Measurements from ENCODE around the gene NEDD8.

DNA sequence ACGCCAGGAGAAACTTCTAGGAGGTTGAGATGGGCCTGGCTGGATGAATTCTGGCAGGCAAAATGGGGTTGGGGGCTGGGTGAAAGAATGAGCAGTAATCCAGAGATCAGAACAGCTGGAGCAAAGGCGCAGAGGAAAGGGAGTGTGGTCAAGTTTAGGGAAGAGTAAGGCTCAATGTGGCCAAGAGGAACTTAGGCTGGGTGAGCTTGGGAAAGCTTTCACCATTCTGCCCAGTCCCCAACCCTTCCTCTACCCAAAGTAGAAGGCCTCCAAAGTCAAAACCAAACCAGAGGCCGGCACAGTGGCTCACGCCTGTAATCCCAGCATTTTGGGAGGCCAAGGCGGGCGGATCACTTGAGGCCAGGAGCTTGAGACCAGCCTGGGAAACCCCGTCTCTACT is 49.5 kb upstream of the NEDD8 start:
- TF ChIP-seq, protein P1, sequence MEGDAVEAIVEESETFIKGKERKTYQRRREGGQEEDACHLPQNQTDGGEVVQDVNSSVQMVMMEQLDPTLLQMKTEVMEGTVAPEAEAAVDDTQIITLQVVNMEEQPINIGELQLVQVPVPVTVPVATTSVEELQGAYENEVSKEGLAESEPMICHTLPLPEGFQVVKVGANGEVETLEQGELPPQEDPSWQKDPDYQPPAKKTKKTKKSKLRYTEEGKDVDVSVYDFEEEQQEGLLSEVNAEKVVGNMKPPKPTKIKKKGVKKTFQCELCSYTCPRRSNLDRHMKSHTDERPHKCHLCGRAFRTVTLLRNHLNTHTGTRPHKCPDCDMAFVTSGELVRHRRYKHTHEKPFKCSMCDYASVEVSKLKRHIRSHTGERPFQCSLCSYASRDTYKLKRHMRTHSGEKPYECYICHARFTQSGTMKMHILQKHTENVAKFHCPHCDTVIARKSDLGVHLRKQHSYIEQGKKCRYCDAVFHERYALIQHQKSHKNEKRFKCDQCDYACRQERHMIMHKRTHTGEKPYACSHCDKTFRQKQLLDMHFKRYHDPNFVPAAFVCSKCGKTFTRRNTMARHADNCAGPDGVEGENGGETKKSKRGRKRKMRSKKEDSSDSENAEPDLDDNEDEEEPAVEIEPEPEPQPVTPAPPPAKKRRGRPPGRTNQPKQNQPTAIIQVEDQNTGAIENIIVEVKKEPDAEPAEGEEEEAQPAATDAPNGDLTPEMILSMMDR (conservative IDR thresholded peaks at IDR 0.05; ENCODE audit: low read depth in 2 of 2) = no peak
- TF ChIP-seq POLR2AphosphoS5 (IDR thresholded peaks at IDR 0.05; ENCODE audit: low read depth) (no peak), JUNB (IDR thresholded peaks at IDR 0.05; ENCODE audit: unreplicated experiment) (no peak), EZH2phosphoT487 (IDR thresholded peaks at IDR 0.05; ENCODE audit: unreplicated experiment) (no peak), EZH2 (IDR thresholded peaks at IDR 0.05; ENCODE audit: low read depth, unreplicated experiment) (no peak), ZNF331 (CRISPR knock-in tag; IDR thresholded peaks at IDR 0.05; ENCODE audit: low read depth) (no peak), CREB1 (CRISPR knock-in tag; IDR thresholded peaks at IDR 0.05; ENCODE audit: low read depth) (no peak)
- TF ChIP-seq, protein P2, sequence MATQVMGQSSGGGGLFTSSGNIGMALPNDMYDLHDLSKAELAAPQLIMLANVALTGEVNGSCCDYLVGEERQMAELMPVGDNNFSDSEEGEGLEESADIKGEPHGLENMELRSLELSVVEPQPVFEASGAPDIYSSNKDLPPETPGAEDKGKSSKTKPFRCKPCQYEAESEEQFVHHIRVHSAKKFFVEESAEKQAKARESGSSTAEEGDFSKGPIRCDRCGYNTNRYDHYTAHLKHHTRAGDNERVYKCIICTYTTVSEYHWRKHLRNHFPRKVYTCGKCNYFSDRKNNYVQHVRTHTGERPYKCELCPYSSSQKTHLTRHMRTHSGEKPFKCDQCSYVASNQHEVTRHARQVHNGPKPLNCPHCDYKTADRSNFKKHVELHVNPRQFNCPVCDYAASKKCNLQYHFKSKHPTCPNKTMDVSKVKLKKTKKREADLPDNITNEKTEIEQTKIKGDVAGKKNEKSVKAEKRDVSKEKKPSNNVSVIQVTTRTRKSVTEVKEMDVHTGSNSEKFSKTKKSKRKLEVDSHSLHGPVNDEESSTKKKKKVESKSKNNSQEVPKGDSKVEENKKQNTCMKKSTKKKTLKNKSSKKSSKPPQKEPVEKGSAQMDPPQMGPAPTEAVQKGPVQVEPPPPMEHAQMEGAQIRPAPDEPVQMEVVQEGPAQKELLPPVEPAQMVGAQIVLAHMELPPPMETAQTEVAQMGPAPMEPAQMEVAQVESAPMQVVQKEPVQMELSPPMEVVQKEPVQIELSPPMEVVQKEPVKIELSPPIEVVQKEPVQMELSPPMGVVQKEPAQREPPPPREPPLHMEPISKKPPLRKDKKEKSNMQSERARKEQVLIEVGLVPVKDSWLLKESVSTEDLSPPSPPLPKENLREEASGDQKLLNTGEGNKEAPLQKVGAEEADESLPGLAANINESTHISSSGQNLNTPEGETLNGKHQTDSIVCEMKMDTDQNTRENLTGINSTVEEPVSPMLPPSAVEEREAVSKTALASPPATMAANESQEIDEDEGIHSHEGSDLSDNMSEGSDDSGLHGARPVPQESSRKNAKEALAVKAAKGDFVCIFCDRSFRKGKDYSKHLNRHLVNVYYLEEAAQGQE (IDR thresholded peaks at IDR 0.05; ENCODE audit: unreplicated experiment) = no peak
- TF ChIP-seq, protein P3, sequence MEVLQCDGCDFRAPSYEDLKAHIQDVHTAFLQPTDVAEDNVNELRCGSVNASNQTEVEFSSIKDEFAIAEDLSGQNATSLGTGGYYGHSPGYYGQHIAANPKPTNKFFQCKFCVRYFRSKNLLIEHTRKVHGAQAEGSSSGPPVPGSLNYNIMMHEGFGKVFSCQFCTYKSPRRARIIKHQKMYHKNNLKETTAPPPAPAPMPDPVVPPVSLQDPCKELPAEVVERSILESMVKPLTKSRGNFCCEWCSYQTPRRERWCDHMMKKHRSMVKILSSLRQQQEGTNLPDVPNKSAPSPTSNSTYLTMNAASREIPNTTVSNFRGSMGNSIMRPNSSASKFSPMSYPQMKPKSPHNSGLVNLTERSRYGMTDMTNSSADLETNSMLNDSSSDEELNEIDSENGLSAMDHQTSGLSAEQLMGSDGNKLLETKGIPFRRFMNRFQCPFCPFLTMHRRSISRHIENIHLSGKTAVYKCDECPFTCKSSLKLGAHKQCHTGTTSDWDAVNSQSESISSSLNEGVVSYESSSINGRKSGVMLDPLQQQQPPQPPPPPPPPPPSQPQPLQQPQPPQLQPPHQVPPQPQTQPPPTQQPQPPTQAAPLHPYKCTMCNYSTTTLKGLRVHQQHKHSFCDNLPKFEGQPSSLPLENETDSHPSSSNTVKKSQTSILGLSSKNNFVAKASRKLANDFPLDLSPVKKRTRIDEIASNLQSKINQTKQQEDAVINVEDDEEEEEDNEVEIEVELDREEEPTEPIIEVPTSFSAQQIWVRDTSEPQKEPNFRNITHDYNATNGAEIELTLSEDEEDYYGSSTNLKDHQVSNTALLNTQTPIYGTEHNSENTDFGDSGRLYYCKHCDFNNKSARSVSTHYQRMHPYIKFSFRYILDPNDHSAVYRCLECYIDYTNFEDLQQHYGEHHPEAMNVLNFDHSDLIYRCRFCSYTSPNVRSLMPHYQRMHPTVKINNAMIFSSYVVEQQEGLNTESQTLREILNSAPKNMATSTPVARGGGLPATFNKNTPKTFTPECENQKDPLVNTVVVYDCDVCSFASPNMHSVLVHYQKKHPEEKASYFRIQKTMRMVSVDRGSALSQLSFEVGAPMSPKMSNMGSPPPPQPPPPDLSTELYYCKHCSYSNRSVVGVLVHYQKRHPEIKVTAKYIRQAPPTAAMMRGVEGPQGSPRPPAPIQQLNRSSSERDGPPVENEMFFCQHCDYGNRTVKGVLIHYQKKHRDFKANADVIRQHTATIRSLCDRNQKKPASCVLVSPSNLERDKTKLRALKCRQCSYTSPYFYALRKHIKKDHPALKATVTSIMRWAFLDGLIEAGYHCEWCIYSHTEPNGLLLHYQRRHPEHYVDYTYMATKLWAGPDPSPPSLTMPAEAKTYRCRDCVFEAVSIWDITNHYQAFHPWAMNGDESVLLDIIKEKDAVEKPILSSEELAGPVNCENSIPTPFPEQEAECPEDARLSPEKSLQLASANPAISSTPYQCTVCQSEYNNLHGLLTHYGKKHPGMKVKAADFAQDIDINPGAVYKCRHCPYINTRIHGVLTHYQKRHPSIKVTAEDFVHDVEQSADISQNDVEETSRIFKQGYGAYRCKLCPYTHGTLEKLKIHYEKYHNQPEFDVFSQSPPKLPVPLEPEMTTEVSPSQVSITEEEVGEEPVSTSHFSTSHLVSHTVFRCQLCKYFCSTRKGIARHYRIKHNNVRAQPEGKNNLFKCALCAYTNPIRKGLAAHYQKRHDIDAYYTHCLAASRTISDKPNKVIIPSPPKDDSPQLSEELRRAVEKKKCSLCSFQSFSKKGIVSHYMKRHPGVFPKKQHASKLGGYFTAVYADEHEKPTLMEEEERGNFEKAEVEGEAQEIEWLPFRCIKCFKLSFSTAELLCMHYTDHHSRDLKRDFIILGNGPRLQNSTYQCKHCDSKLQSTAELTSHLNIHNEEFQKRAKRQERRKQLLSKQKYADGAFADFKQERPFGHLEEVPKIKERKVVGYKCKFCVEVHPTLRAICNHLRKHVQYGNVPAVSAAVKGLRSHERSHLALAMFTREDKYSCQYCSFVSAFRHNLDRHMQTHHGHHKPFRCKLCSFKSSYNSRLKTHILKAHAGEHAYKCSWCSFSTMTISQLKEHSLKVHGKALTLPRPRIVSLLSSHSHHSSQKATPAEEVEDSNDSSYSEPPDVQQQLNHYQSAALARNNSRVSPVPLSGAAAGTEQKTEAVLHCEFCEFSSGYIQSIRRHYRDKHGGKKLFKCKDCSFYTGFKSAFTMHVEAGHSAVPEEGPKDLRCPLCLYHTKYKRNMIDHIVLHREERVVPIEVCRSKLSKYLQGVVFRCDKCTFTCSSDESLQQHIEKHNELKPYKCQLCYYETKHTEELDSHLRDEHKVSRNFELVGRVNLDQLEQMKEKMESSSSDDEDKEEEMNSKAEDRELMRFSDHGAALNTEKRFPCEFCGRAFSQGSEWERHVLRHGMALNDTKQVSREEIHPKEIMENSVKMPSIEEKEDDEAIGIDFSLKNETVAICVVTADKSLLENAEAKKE (CRISPR knock-in tag; IDR thresholded peaks at IDR 0.05) = no peak
- TF ChIP-seq, protein P4, sequence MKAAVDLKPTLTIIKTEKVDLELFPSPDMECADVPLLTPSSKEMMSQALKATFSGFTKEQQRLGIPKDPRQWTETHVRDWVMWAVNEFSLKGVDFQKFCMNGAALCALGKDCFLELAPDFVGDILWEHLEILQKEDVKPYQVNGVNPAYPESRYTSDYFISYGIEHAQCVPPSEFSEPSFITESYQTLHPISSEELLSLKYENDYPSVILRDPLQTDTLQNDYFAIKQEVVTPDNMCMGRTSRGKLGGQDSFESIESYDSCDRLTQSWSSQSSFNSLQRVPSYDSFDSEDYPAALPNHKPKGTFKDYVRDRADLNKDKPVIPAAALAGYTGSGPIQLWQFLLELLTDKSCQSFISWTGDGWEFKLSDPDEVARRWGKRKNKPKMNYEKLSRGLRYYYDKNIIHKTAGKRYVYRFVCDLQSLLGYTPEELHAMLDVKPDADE (IDR thresholded peaks at IDR 0.05) = no peak

Data from GM23338 (cell line).